ENCODE data around the gene TRIM24.
"Not testable (repeated sequence)": the region's sequence is repeated elsewhere in the genome, so short reads cannot be mapped to it uniquely, and the experiment has no call there.

The TRIM24 gene

DNA sequence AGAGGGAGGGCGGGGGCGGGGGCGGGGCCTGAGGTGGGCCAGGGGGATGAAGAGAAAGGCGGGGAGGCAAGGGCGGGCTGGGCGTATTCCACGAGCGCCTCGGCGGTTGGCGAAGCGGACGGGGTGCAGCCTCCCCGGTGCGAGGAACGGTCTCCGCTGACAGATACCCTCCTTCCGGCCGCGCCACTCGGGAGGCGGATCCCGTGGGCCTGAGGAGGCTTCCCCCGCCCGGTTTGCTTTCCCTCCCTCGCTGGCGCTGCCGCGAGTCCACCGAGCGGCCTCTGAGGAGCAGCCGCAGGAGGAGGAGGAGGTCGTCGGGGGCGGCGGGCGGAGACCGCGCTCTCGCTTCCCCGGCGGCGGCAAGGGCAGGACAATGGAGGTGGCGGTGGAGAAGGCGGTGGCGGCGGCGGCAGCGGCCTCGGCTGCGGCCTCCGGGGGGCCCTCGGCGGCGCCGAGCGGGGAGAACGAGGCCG, at the start of gene TRIM24:
Gene TRIM24 (plus strand): TSS at position 84 of the 473 bp plus-strand sequence. CDS start 290 bp downstream, at position 374.
- no peaks in the 10 kb centered on the region for H3K9me3 ChIP-seq (ENCODE audit: insufficient read depth, low read depth, low read length)
- no peaks in the 10 kb centered on the region for H3K27me3 ChIP-seq (ENCODE audit: insufficient read depth, low read length, poor library complexity, severe bottlenecking)
- peak within 1 kb of the TSS; percentile 98 for H2AFZ ChIP-seq (ENCODE audit: low read length)
- peak within 1 kb of the TSS; percentile 97 for H3K4me2 ChIP-seq (ENCODE audit: low read depth, low read length, poor library complexity, severe bottlenecking)
- peaks cover 41% of the 10 kb centered on the region for H4K20me1 ChIP-seq (ENCODE audit: insufficient read depth, low read length, poor library complexity, severe bottlenecking)
- H3K4me1 ChIP-seq (ENCODE audit: insufficient read depth, low read length, poor library complexity, severe bottlenecking): peaks cover 29% of the 10 kb centered on the region
- H3K9ac ChIP-seq (ENCODE audit: low read depth, low read length, poor library complexity, severe bottlenecking): peak within 1 kb of the TSS; percentile 91
- H3K9me2 ChIP-seq (replicated peaks; ENCODE audit: low read depth, low read length): no peaks in the 10 kb centered on the region
- peak within 1 kb of the TSS; percentile 89 for H3K4me3 ChIP-seq (ENCODE audit: low read length, poor library complexity, severe bottlenecking)
- TF ChIP-seq, protein P1, sequence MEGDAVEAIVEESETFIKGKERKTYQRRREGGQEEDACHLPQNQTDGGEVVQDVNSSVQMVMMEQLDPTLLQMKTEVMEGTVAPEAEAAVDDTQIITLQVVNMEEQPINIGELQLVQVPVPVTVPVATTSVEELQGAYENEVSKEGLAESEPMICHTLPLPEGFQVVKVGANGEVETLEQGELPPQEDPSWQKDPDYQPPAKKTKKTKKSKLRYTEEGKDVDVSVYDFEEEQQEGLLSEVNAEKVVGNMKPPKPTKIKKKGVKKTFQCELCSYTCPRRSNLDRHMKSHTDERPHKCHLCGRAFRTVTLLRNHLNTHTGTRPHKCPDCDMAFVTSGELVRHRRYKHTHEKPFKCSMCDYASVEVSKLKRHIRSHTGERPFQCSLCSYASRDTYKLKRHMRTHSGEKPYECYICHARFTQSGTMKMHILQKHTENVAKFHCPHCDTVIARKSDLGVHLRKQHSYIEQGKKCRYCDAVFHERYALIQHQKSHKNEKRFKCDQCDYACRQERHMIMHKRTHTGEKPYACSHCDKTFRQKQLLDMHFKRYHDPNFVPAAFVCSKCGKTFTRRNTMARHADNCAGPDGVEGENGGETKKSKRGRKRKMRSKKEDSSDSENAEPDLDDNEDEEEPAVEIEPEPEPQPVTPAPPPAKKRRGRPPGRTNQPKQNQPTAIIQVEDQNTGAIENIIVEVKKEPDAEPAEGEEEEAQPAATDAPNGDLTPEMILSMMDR (conservative IDR thresholded peaks at IDR 0.05; ENCODE audit: low read length): no peak
- no peak for TF ChIP-seq EZH2phosphoT487 (IDR thresholded peaks at IDR 0.05; ENCODE audit: borderline replicate concordance)
- H3F3A ChIP-seq (ENCODE audit: low read depth): 0 out of 2 replicates have a peak, but pooled peaks cover 4% of the 10 kb centered on the region
- H3K36me3 ChIP-seq (ENCODE audit: insufficient read depth, low read length): no peaks in the 10 kb centered on the region
- H3K79me2 ChIP-seq (ENCODE audit: insufficient read depth, low read length): peaks cover 43% of the 10 kb centered on the region

DNA sequence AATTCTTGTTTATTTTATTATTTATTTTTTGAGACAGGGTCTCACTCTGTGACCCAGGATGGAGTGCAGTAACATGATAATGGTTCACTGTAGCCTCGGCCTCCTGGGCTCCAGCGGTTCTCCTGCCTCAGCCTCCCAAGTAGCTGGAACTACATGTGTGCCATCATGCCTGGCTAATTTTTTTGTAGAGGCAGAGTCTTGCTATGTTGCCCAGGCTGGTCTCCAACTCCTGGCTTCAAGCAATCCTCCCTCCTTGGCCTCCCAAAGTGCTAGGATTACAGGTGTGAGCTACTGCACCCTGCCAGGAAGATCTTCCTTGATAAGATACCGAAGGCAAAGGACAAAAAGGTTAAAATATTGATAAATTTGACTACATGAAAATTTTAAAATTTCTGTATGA, 48.0 kb upstream of the TRIM24 start:
- not testable (repeated sequence) for H3K9me3 ChIP-seq (ENCODE audit: insufficient read depth, low read depth, low read length); H3K4me1 ChIP-seq (ENCODE audit: insufficient read depth, low read length, poor library complexity, severe bottlenecking); H3K9ac ChIP-seq (ENCODE audit: low read depth, low read length, poor library complexity, severe bottlenecking); H4K20me1 ChIP-seq (ENCODE audit: insufficient read depth, low read length, poor library complexity, severe bottlenecking); H3K4me2 ChIP-seq (ENCODE audit: low read depth, low read length, poor library complexity, severe bottlenecking); H3K9me2 ChIP-seq (replicated peaks; ENCODE audit: low read depth, low read length); H3K4me3 ChIP-seq (ENCODE audit: low read length, poor library complexity, severe bottlenecking); H3K79me2 ChIP-seq (ENCODE audit: insufficient read depth, low read length); H2AFZ ChIP-seq (ENCODE audit: low read length); H3F3A ChIP-seq (ENCODE audit: low read depth); H3K27me3 ChIP-seq (ENCODE audit: insufficient read depth, low read length, poor library complexity, severe bottlenecking); H3K36me3 ChIP-seq (ENCODE audit: insufficient read depth, low read length)

DNA sequence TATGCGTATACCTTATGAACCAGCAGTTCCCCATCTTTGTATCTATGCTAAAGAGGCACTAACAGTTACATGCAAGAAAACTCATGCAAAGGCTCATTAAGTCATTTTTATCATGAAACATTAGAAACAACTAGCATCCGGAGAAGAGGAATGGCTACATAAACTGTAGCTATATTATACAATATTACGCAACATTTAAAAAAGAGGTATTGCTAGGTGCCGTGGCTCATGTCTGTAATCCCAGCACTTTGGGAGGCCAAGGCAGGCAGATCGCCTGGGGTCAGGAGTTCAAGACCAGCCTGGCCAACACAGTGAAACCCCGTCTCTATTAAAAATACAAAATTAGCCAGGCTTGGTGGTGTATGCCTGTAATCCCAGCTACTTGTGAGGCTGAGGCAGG, 47.1 kb upstream of the TRIM24 start:
- not testable (repeated sequence) for H3F3A ChIP-seq (ENCODE audit: low read depth); H3K79me2 ChIP-seq (ENCODE audit: insufficient read depth, low read length); H3K4me3 ChIP-seq (ENCODE audit: low read length, poor library complexity, severe bottlenecking); H3K9me2 ChIP-seq (replicated peaks; ENCODE audit: low read depth, low read length); H3K27me3 ChIP-seq (ENCODE audit: insufficient read depth, low read length, poor library complexity, severe bottlenecking); H3K9ac ChIP-seq (ENCODE audit: low read depth, low read length, poor library complexity, severe bottlenecking); H3K36me3 ChIP-seq (ENCODE audit: insufficient read depth, low read length); H4K20me1 ChIP-seq (ENCODE audit: insufficient read depth, low read length, poor library complexity, severe bottlenecking); H3K4me1 ChIP-seq (ENCODE audit: insufficient read depth, low read length, poor library complexity, severe bottlenecking); H3K4me2 ChIP-seq (ENCODE audit: low read depth, low read length, poor library complexity, severe bottlenecking); H2AFZ ChIP-seq (ENCODE audit: low read length); H3K9me3 ChIP-seq (ENCODE audit: insufficient read depth, low read depth, low read length)

DNA sequence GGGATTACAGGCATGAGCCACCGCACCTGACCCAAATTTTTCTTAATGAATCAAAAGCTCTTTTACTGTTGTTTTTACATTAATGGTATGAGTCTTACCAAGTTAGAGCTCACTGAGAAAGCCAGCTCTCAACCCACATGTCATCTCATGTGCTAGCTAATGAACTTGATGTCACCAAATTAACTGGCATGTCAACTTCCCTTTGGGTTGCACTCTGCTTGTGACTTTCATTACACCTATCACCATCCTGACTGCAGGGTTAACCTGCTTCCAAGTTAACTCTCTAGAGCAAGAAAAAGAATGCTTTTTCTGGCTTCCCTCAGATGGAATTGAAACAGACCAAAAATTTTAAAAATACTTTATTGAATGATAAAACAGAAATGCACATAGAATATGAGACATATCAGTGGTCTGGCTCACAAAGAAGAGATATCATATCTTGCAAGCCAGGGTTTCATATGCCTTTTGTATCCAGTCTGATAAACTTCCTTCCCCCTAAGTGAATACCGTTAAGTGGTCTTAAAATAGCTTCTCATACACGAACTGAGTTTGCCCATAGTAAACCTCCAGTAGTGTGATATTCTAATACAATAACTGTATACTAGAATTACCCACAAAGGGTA, 42.9 kb upstream of the TRIM24 start:
- H3K9me3 ChIP-seq (ENCODE audit: insufficient read depth, low read depth, low read length): no peaks in the 10 kb centered on the region
- H4K20me1 ChIP-seq (ENCODE audit: insufficient read depth, low read length, poor library complexity, severe bottlenecking): no peaks in the 10 kb centered on the region
- TF ChIP-seq, protein P1 (conservative IDR thresholded peaks at IDR 0.05; ENCODE audit: low read length): no peak
- no peak for TF ChIP-seq EZH2phosphoT487 (IDR thresholded peaks at IDR 0.05; ENCODE audit: borderline replicate concordance)
- peak overlapping the region; percentile 53; the same call in 1 of the 2 replicates for H2AFZ ChIP-seq (ENCODE audit: low read length)
- no peaks in the 10 kb centered on the region for H3K27me3 ChIP-seq (ENCODE audit: insufficient read depth, low read length, poor library complexity, severe bottlenecking)
- no peaks in the 10 kb centered on the region for H3K36me3 ChIP-seq (ENCODE audit: insufficient read depth, low read length)
- no peaks in the 10 kb centered on the region for H3K9me2 ChIP-seq (replicated peaks; ENCODE audit: low read depth, low read length)
- no peak overlapping the region for H3K9ac ChIP-seq (ENCODE audit: low read depth, low read length, poor library complexity, severe bottlenecking)
- no peaks in the 10 kb centered on the region for H3K4me1 ChIP-seq (ENCODE audit: insufficient read depth, low read length, poor library complexity, severe bottlenecking)
- no peak overlapping the region for H3K4me2 ChIP-seq (ENCODE audit: low read depth, low read length, poor library complexity, severe bottlenecking)
- H3F3A ChIP-seq (ENCODE audit: low read depth): no peaks in the 10 kb centered on the region
- no peaks in the 10 kb centered on the region for H3K79me2 ChIP-seq (ENCODE audit: insufficient read depth, low read length)
- H3K4me3 ChIP-seq (ENCODE audit: low read length, poor library complexity, severe bottlenecking): no peak overlapping the region
